Cardiac septum (tissue), 1 donor: ENCODE results near the gene PCSK7. TPM values are rescaled to one million over a fixed set of nuclear protein-coding genes. Genes with fewer than 3 reads are reported as not detected.
"Not testable (repeated sequence)": the region's sequence is repeated elsewhere in the genome, so short reads cannot be mapped to it uniquely, and the experiment has no call there.

Source experiments
- DNase-seq: peaks from one replicate; pipeline ENCODE4 v3.0.0-alpha.2; 2020; ENCODE audit warnings: low spot score
- intact Hi-C: fragments of 100-400 bp; cut with DNase I; formaldehyde crosslinking; loops from one replicate; pipeline ENCODE4 v1.14.0; 2022
- total RNA-seq: library from RNA; stranded (reverse); fragmentation: NEBNext Ultra II Directional; extraction: Animal tissue kit (Norgen Biotek cat#: 25700); gene quantifications from one replicate; pipeline ENCODE4 v1.2.1, GENCODE V29; 2021
- donor health status: DM: no; HTN: no; CAD: no.

The PCSK7 gene
- total RNA-seq, 1 donor from 2014 or later: 45.5 TPM

DNA sequence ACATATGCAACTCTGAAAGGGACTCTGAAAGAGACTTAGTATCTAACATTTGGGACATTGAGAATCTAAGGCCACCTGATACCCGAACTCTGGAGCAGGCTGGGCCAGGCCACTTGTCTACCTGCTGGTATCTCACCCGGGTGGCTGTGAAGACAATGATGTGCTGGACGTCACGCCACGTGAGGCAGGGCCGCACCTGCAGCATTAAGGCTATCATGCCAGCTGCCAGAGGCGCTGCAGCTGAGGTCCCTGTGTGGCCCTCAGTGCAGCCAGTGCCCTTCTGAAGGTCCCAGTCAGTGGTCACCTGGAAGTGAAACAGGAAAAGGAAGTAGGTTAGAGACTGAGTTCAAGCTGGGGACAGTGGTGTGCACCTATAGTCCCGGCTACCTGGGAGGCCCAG lies 12.4 kb downstream of the PCSK7 start:
- intact Hi-C loops: no loop called here
- no peak for DNase-seq

DNA sequence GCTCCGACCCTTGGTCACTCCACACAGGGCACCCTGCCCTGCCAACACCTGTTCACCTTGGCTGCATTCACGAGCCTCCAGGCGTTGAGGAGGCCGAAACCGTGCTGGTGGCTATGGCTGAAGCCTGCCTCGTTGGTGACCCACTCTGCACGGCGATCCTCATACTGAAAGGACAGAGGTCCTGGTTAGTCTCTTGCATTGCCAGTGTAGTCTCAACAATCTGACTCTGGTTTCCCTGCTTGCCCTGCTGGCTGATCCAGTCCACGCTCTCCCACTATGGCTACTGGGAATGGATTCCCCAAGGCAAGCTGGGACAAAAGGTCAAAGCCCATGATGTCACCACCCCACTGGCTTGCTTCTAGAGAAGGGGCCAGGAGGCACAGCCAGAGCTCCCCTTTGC lies 12.9 kb downstream of the PCSK7 start:
- no peak for DNase-seq
- intact Hi-C loops: no loop called here

DNA sequence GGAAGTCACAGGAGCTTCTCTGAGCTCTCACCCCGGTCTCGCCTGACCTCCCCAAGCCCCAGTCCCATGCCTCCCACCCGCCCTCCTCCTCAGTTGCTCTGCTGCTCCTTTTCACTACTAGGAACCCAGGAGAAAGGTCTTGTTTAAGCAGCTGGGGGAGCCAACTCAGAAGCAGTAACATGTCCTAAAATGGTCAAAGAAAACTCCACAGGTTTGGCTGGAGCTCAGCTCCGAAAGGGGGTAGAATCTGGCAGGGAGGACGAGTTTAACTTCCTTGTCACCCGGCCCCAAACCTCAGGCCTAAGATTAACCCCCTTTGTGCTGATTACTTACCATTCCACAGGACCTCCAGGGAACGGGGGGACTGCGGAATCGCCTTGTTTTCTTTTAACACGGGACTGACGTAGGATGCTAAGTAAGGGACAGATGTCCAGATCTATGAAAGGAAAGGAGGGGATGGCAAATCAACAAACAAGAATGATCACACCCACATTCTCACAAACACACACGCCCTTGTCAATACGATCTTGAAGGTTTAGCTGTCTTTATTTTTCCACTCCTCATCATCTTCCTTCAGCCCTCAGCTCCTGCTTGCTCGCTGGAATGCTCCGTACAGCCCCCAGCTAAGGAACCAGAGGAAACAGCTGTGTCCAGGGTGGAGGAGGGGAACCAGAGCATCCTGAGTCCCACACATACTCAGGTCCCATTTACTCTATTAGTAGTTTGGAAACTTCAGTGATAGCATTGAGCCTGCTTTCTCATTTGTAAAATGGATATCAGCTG lies 13.5 kb downstream of the PCSK7 start:
- intact Hi-C loops: no loop called here
- DNase-seq: no peak

DNA sequence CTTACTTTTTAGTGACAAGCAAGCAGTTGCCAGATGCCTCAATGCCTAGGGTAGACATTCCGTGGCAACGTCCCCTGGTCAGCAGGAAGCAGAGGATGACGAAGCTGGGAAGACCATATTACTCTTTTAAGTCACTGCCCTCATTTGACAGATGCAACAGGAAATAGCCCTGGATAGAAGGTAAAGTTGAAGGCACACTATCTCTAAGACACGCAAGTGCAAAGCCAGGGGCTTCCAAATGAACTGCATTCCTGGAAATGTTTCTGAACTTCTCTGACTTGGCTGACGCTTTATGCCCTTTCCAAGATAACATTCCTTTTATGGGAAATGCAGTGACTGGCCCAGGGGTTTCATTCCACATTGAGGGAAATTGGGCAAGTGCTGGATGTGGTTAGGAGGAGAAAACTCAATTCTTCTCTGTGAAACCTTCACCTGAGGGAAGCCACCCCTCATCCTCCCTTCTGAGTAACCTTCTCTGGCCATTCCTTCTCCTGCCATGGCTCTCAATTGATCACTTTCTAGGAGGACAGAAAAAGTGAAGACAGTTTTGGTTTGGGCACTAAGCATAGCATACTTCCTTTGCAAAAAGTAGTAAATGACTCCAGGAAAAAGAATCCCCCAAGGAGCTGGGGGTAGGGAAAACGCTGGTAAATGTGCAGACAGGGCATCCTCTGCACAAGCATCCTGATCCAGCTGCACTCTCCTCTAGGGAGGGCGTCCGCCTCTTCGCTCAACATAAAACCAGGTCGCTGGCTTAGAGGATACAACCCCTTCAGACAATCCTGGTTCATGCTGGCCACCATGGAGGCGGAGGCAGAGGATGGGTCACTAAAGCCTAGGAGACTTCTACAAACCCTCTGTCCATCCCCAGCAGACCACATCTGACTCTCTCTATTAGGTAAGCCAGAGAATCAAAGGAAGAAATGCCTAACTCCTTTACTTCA lies 14.5 kb downstream of the PCSK7 start:
- no peak for DNase-seq
- intact Hi-C loops: loop anchor here (1.0 kb wide), 1 partner anchor 18 kb away; the partner anchor contains the start of gene TAGLN

DNA sequence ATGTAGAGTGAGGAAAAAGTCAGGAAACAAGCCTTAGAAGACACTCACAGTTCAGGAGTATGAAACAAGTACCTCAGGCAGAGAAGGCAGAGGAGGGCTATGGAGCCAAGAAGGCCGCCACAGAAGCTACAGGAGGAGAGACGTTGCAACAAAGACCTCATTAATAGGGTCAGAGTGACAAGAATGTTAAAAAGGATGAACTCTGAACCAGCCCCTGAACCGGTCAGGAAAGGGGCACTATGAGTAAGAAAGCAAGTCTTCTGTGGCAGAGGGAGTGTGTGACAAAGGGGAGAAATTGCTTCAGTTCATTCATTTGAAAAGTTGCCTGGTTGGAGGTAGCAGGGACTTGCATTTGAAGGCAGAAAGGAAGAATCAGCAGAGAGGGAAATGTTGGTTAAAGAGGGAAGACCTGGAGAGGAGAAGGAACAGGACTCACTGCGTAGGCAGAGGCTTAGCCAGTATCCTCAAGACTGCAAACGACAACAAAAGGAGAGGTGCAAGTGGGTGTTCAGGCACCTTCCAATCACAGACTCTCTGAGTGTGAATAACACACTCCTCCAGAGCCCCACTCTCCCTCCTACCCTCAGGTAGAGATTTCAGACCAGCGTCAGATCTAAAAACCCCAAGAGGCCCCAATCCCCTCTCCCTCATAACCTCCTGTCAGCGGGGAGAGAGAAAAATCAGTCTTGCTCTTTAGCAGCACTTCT lies 17.3 kb downstream of the PCSK7 start:
- DNase-seq: no peak
- intact Hi-C loops: no loop called here

DNA sequence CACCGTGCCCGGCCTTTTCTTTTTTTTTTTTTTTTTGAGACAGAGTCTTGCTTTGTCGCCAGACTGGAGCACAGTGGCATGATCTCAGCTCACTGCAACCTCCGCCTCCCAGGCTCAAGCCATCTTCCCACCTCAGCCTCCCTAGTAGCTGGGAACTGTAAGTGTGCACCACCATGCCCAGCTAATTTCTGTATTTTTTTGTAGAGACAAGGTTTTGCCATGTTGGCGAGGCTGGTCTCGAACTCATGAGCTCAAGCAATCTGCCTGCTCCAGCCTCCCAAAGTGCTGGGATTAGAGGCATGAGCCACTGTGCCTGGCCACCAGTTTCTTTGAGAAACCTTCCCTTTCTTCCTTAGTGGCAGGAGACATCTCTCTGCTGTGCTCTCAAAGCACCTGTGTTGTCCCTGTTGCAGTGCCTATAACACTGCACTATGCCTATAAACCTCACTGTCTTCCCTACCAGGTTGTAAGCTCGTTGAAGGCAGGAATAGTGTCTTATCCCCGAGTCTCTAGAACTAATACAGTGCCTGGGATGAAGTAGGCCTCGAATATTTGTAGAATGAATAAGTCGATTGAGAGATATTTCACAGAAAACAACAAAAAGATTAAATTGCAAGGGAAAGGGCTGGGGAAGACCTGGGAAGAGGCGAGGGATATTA lies 19.0 kb downstream of the PCSK7 start:
- no peak for DNase-seq
- intact Hi-C loops: no loop called here

DNA sequence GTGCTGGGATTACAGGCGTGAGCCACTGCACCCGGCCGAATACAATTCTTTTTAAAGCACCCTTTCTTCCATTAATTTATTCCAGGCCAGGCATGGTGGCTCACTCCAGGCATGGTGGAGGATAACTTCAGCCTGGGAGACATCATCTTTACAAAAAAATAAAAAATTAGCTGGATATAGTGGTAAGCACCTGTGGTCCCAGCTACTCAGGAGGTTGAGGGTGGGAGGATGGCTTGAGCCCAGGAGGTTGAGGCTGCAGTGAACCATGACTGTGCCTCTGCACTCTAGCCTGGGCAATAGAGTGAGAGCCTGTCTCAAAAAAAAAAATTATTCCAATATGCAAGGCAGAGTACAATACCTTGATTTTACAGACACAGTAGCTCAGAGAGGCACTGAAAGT lies 21.3 kb downstream of the PCSK7 start:
- intact Hi-C loops: no loop called here
- DNase-seq: no peak

DNA sequence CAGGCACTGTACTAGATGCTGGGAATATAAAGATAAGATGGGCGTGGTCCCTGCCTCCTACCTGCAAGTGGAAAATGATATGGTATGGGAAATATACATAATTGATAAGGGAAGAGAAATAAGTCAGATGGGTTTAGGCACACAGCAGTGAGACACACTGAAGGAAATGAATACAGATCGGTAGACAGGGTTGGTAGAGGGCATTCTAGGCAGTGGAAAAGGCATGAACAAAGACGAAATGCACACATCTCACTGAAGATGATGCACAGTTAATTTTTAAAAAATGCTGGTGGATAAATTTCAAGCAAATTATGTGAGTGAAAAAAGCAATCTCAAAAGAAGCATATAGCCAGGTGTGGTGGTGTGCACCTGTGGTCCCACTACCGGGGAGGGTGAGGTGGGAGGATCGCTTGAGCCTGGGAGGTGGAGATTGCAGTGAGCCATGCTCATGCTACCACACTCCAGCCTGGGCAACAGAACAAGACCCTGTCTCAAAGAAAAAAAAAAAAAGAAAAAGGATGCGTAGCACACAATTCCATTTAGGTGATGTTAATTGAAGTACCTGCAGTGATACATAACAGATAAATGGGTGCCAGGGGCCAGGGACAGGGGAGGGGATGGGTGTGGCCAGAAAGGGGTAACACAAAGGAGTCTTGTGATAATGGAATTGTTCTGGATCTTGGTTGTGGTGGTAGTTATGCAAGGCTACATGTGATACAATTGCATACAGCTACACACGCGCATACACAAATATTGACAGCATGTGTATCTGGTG lies 22.3 kb downstream of the PCSK7 start:
- DNase-seq, intact Hi-C loops: not testable (repeated sequence)

DNA sequence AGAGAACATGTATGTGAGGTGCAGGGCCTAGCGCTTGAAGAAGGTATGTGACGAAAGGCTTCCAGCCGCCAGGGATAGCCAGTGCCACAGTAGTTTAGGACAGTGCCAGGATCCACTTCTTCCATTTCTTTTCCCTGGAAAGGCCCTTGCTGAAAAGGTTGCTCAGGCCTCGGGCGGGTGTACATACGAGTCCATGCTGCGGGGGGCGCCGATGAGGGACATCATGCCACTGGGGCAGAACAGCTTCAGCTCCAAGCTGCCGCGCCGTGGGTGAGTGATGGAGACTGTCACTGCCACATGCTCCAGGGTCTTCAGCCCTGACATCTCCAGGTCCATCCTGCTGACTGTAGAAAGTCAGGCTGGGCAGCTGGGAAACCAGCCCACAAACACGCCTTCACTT lies 23.2 kb downstream of the PCSK7 start:
- DNase-seq, intact Hi-C loops: not testable (repeated sequence)

DNA sequence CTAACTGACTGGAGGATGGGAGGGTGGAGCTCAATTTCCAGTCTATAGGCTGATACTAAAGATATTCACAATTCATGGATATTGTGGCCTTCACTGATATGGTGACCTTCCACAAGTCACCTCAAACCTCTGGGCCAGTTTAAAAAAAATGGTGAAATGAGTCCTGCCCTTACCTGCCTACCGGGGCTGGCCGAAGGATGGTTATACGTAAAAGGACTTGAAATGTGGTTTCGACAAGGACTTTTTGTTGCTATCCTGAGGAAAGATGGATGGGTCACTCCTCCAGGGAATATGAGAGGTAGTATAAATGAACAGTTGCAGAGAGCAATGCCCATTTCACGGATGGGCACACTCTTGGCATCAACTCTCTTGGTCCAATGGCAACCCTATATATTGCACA lies 24.4 kb downstream of the PCSK7 start:
- DNase-seq, intact Hi-C loops: not testable (repeated sequence)

DNA sequence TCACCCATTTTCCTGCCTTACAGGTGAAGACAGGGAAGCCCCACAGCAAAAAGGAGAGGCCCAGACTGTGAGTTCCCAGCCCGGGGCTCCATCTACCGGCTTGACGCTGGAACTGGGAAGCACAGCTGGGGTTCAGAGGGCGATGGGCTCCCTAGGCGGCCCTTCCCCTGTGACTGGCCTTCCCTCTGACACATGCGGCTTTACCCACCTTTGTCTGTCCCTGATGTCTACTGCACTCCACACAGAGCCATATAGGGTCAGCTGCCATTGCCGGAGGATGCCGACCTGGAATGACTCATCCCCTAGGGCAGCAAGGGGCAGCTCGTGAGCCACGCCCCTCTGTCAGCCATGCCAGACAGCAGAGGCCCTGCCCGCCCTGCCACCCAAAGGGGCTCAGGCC lies 25.0 kb downstream of the PCSK7 start:
- intact Hi-C loops, DNase-seq: not testable (repeated sequence)

DNA sequence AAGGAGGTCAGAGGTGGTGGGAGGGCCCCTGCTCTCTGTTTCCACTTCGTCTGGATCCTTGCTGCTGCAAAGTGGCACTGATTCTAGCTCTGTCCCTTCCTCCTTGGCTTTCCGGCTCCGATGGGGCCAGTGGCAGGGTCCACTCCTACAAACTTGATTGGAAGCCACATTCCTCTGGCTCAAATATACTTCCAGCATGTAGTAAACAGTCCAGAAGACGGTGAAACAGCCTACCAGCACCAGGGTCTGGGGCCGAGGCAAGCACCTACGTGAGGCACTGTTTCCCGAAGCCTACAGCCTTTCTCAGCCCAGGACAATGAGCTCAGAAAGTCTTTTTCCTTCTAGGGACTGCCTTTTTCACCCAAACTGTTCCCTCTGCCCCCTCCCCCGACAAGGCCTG lies 25.8 kb downstream of the PCSK7 start:
- DNase-seq, intact Hi-C loops: not testable (repeated sequence)

DNA sequence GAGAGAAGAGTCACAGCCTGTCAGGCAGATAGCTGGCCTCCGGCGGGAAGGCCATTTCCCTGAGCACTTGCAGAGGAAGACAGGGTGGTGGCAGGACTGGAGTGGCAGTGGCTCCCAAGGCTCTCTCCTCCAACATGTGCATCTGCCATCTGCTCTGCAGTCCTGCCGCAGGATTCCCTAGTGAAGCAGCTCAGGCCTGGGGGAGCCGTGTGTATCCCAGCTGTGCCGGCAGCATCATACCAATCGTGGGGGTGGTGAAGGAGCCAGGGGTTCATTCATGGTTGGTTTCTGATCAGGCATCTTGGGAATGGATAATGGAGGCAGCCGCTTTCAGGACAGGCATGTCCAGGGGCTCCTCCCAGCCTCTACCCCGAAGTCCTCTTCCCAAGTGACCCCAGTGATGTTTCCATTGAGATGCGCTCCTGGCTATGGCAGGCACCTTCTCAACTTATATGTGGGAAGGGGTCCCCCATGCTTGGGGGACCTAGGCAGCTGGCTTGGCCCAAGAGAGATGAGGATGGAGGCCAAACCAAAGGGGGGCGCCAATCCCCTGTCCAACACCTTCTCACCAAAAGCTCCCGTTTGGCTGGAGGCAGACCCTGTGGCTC lies 26.6 kb downstream of the PCSK7 start:
- no peak for DNase-seq

DNA sequence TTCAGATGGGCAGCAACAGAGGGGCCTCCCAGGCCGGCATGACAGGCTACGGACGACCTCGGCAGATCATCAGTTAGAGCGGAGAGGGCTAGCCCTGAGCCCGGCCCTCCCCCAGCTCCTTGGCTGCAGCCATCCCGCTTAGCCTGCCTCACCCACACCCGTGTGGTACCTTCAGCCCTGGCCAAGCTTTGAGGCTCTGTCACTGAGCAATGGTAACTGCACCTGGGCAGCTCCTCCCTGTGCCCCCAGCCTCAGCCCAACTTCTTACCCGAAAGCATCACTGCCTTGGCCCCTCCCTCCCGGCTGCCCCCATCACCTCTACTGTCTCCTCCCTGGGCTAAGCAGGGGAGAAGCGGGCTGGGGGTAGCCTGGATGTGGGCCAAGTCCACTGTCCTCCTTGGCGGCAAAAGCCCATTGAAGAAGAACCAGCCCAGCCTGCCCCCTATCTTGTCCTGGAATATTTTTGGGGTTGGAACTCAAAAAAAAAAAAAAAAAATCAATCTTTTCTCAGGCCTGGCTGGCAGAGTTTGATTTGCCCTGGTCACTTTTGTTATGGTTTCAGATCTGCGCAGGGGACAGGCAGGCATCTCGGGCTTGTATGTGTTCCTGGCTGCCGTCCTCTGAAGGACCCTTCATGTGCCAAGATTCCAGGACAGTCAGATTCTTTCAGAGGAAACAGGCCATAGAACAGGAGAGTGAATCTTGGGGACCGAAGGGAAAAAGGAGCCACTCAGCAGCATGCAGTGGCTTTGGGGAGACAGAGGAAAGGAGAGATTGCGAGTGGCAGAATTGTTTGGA lies 27.4 kb downstream of the PCSK7 start:
- intact Hi-C loops: no loop called here
- no peak for DNase-seq

More for the DNA sequence above, 26.6 kb downstream of the PCSK7 start:
- intact Hi-C loops: no loop called here

DNA sequence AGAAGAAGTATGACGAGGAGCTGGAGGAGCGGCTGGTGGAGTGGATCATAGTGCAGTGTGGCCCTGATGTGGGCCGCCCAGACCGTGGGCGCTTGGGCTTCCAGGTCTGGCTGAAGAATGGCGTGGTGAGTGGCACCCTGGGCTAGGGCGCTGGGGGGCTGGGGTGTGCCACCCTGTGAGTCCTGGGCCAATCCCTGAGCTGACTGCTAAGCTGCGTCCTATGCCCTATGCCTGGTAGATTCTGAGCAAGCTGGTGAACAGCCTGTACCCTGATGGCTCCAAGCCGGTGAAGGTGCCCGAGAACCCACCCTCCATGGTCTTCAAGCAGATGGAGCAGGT lies 28.8 kb downstream of the PCSK7 start:
- no peak for DNase-seq
- intact Hi-C loops: no loop called here

DNA sequence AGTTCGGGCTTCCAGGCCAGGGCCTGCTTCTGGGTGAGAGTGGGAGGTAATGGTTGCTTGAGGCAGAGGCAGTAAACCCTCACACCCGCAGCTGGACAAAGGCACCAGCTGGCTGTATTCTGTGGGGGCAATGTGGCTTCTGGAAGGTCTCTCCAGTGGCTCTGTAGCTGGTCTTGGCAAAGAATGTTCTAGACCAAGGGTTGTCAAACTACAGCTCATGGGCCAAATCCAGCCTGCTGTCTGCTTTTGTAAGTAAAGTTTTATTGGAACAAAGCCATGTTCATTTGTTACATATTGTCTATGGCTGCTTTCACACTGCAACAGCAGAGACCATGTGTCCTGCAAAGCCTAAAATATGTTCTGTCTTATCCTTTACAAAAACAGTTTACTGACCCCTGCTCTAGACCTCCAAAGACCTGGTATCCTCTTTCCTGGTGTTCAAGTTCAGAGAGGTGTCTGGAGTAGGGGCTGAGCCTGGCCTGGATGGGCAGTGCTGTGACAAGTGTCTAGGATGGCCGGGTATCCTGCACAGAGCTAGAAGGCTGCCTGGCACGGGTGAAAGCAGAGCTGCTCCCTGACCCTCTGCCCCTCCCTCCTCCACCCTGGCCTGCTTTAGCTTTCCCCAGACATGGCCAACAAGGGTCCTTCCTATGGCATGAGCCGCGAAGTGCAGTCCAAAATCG lies 29.3 kb downstream of the PCSK7 start:
- intact Hi-C loops: no loop called here
- DNase-seq: no peak

DNA sequence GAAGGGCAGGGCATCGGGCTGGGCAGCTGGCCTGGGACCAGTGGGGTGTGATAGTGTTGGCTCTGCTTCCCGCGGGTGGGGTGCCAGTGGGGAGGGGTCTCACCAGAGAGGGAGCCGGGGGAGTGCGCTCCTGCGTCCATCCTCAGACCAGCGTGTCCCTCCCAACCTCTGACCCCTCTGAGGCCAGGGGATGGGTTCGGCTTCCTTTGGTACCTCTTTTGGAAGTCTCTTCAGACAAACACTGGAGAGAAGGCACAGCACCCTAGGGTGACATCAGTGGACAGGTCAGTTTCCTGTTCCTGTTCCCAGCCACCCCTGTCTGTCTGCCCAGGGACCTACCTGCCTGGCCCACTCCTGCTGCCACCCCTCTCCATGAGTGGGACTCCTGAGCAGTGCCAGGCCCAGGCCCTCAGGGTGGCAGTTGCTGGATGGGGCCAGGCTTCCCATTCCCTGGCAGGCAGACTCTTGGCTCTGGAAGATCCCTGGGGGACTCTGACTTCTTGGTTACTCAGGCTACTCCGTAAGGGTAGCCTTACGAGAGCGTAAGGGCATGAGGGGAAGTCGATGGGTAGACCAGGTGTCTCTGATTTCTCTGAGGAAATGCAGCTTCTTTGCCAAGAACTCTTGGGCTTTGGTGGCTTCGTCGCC lies 30.1 kb downstream of the PCSK7 start:
- intact Hi-C loops: no loop called here
- DNase-seq: no peak
